NCI-H2171 treated with DMSO at 0.1 percent for 48 hours (cell line): ENCODE measurements around the gene STK40.

ENCODE experiments used
- DNase-seq: peaks from one replicate; lab custom pipeline; 2025; lab: John Stamatoyannopoulos, UW

STK40 gene, protein sequence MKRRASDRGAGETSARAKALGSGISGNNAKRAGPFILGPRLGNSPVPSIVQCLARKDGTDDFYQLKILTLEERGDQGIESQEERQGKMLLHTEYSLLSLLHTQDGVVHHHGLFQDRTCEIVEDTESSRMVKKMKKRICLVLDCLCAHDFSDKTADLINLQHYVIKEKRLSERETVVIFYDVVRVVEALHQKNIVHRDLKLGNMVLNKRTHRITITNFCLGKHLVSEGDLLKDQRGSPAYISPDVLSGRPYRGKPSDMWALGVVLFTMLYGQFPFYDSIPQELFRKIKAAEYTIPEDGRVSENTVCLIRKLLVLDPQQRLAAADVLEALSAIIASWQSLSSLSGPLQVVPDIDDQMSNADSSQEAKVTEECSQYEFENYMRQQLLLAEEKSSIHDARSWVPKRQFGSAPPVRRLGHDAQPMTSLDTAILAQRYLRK

DNA sequence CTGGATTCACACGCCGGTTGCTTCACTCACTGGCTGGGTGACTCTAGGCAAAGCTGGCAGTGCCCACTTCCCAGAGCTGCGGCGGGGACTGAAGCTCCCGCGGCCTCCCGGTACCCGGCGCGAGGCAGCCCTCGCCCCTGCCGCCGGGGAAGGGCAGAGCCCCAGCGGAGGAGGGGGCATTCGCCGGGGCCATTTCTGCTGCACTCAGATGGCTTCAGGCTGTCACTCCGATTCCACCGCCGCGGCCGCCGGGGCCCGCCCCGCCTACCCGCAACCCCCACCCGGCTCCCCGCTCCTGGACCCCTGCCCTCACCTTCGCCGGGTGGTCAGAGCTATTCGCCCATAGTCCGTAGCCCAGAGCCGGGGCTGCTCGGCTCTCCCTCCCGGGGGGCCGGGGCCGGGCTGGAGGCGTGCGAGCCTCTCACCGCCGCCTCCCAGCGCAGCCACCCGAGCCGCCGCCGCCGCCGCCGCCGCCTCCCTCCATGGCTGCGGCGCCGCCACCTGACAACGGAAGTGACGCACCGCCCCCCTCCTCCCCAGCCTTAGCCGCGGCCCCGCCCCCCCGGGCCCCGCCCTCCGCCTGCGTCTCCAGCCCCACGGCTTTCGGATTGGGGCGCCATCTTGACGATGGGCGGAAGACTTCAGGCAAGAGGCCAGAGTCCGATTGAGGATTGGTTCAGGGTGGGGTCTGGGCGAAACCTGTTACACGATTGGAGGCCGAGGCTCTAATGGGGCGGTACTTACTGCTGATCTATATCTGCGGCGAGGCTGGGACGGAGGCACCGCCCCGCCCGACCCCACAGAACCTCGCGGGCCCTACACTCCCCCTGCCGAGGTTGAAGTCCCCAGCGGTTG is at the start of gene STK40:
STK40 (minus strand) TSS at position 515 of the 855 bp plus-strand sequence. CDS start 24,592 bp downstream, outside the sequence.
- DNase-seq, result peak; percentile 99

DNA sequence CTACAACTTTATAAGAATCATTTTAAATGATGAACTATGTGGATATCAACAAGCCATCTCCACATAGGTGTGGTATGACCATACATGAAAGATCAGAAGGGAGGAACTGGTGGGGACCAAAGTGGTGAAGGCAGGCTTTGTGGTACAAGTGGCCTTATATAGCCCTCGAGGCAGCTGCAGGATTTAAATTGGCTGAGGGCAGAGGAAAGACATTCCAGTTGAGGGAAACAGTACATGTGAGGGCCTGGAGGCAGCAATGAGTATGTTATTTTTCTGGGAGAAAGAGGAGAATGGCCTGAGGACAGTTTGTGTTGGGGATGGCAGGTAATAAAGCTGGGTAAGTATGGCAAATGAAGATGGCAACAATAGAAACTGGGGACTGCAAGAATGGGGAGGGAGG is 47.4 kb upstream of the STK40 start:
- no peak for DNase-seq

DNA sequence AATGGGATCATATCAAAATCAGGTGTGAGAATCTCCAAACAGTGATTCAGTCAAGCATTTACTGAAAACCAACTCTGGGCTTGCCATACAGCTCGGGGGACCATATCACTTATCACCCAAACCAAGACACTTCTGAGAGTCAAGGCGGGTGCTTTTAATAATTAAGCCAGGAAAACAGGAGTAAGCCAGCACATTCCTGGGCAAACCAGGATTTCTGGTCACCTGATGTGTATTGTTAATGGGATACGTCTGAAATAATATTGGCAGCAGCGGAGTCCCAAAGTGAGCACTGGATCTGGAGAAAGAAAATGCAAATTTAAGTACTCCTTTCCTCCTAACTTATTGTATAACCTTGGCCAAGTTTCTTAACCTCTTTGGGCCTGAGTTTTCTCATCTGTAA is 46.9 kb upstream of the STK40 start:
- no peak for DNase-seq

DNA sequence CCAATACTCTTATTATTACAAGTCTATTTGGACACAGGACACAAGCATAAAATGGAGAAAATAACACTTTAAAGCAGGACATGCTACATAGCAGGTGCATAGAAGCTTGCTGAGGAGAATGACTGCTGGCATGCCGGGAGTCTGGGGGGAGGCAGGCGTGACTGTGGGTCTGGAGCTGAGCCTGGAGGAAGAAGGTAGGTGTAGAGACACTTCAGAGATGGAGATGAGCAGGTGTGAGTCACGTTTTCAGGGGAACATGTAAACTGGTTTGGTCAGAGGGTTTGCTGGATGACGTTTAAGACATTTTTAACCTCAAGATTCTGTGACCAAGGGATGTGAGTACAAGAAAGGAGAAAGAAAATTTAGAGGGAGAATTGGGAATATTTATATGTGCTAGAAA is 40.1 kb upstream of the STK40 start:
- no peak for DNase-seq

DNA sequence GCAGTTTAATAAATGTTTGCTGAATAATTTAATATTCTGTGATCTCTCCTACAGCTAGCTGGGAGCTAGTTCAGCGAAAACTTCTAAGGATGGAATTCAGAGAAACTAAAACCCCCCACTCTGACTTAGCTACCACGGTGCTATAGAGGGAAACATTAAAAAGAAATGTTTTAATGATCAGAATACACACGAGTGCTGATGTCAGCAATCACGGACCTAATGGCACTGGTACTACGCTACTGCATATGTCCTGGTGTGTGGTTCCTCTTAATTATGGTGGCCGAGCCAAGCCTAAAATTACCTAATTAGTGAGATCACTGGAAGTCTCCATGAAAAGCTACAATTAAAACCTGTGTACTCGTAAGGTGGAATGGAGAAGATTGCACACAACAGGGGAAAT is 35.9 kb upstream of the STK40 start:
- no peak for DNase-seq

DNA sequence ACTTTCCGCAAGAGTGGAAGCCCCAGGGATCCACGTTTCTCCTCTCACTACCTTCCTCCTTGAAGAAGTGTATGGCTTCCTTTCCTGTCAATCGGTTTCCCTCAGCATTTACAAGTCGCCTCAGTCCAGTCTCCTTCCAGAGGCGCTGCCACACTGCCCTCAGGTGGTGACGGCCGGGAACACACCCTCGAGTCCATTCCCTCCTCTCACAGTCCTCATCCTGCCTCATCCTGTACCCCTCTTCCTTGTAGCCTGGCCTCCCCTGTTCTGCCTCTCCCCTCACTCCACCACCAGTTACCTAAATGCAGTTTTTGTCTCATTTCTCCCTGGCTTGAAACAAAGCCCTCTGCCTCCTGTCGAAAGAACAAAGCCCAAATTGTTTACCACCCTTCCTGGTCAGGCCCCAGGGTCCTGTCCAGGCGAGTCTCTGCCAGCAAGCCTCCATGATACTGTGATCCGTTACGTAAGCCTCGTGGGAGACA is 35.2 kb upstream of the STK40 start:
- peak; percentile 76 for DNase-seq

DNA sequence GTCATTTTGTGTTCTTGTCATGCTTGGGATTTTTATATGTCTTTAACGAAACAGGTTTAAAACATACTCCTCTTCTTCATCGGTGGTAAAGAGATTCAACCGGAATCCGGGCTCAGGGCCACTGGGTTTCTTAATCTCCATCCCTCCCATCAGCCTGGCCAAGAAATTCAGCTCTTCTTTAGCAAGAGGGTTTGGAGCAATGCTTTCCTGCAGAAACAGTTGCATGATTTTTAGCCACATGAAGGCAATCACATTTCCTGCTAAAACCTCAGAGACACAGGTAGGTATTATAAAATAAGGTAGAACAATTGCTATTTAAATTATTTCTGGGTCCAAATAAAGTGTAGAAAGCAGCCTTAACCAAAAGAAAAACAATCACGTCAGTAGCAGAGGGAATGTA is 34.7 kb upstream of the STK40 start:
- DNase-seq, result no peak

DNA sequence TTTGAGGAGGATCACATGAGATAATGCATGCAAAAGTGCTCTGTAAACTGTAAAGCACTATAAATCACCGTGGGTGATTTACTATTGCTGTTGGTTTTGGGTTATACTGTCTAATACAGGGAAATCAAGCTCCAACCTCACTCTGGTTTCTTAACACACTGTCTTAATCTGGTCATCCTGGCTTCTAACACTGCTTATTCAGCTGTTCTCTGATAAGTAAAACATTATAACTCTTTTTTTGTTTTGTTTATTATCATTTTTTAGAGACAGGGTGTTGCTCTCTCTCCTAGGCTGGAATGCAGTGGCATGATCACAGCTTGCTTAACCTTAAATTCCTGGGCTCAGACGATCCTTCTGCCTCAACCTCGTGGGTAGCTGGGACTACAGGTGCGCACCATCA is 33.8 kb upstream of the STK40 start:
- DNase-seq, result no peak

DNA sequence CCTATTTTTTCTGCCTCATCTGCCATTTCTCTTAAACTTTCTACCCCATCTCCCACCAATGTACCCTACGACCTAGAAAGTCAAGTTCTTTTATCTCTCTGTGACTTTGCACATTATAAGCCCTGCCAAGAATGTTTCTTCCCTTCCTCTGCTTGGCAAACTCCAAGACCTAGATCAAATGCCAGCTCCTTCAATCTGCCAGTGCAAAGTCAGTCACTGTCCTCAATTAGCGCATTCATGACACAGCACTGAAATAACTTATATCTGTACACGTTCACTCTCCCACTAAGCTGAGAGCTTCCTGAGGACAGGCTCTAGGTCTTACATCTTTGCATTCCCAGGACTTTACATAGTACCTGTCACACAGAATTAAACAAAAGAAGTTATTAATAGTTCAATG is 33.4 kb upstream of the STK40 start:
- no peak for DNase-seq

DNA sequence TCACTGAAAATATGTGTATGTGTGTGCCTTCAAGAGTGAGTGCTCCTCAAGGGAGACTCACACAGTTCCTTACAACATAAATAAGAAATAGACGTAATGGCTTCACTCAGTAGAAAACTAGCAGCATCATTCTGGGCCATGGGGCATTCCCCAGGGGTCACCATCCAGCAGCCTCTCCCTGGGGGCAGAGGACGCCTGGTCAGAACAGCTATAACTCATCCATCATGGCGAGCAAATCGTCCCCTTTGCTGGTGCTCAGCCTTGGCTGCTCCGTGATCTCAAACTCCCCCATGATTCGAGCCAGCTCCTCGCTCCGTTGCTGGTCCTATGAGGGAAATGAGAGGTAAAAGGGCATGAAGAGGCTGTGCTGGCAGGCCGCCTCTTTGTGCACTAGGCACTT is 32.2 kb upstream of the STK40 start:
- DNase-seq, result no peak

DNA sequence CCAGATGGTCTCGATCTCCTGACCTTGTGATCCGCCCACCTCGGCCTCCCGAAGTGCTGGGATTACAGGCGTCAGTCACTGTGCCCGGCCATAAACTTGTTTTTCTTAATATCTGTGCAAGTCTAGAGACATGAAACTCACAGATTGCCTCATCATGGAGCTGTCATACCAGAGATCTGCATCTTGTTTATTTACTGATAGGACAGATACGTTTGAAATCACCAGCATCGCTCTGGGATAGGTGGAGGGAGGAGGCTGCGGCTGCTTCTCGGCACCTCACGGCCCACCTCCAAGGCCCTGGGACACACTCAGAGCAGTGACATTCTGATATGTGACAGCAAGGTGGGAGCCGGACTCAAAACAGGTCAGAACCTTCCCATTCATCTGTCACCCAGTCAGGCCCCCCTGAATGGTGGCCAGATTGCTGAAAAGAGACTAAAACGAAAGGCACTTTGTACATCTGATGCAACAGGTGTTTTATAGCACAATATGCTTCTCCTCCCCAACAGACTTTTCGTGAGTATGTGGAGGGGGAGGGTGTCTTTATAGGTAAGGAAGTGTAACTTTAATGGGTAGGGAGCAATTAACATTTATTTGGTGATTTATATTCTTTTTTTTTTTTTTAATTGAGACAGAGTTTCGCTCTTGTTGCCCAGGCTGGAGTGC is 30.1 kb upstream of the STK40 start:
- DNase-seq, result peak; percentile 4

DNA sequence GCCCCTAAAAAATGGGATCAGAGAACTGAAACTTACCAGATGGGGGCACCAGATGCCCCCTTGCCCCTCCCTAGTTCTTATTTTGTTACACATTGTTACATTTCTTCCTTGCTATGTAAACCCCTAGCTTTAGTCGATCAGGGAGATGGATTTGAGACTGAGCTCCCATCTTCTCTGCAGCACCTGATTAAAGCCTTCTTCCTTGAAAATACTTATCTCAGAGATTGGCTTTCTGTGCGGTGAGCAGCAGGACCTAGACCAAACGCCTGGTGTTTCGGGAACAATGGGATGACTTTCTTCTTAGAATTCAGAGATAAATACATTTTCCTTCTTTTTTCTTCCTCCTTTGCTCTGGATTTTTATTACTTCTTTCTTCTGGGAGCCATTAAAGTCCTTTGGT is 28.7 kb upstream of the STK40 start:
- no peak for DNase-seq

DNA sequence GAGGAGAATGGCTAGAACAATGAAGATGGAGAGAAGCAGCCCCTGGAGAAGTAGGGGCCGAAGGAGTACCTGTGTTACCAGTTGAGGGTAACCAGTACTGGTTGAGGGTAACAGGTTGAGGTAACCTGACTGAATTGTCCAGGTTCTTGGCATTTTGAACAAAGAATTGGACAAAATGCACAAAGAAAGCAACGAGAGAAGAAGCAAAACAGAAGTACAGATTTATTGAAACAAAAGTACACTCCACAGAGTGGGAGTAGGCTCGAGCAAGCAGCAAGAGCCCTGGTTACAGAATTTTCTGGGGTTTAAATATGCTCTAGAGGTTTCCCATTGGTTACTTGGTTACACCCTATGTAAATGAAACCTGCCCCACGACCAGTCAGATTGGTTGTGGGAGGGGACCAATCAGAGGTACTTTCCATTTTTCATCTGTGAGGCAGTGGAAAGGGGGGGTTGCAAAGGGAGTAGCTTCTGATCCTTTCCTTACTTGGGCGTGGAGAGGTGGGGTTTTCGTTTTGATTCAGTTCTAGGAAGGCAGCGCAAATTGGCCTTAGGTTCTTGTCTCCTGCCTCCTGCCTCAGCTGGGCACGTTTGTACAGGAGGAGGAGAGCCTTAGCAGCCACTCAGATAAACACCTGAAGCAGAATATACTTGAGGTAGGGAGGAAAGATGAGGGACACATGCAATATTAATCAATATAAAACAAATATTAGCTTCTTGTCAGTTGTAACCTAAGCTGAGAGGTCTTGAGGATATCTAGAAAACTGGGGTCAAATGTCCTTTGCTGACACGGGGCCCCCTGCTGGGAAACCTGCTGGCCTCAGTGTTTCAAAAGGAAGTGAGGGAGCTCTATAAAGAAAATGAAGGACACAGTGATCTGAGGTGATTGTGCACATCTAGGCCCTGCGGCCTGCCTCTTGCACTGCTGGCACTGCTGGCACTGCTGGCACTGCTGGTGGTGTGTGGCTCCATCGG is 26.2 kb upstream of the STK40 start:
- peak; percentile 53 for DNase-seq

DNA sequence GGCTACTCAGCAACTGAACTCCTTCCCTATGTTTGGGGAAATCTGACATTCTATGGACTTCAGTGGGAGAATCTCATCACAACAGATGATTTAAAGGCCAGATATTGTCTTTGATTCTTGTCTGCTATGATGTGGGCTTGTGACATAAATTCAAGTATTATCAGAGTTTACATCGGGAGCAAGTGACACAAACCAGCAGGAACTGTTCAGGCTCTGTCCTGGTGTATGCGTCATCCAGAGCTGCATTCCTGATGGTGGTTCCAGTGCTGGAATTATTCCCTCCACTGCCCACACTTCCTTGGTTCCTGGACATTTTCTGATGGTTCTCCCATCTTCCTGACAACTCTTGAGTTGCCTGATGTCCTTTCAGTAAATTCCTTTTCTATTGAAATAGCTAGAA is 22.8 kb upstream of the STK40 start:
- DNase-seq, result no peak

DNA sequence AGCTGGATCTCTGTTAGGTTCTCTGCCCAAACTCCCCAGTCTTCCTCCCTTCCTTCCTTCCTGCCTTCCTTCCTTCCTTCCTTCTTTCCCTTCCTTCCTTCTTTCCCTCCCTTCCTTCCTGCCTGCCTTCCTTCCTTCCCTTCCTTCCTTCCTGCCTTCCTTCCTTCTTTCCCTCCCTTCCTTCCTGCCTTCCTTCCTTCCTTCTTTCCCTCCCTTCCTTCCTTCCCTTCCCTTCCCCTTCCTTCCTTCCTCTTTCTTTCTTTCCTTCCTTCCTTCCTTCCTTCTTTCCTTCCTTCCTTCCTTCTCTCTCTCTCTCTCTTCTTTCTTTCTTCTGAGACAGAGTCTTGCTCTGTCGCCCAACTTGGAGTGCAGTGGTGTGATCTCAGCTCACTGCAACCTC is 20.7 kb upstream of the STK40 start:
- DNase-seq, result no peak

DNA sequence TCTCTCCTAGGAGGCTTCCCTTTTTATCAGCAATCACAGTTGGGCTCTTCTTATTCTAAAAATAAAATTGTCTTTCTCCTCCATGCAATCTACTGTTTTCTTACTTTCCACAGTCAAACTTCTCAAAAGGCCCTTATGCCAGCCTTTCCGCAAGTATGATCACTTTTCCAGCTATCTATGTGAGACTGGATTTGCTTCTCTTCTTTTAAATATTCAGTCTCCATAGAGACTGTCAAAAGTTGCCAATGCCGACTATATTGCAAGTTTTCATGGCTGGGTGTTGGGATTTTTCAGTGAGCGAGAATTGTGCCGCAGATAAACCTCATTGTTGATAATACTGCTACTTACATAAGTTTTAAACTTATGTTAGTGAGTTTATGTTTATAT is 16.8 kb upstream of the STK40 start:
- no peak for DNase-seq

DNA sequence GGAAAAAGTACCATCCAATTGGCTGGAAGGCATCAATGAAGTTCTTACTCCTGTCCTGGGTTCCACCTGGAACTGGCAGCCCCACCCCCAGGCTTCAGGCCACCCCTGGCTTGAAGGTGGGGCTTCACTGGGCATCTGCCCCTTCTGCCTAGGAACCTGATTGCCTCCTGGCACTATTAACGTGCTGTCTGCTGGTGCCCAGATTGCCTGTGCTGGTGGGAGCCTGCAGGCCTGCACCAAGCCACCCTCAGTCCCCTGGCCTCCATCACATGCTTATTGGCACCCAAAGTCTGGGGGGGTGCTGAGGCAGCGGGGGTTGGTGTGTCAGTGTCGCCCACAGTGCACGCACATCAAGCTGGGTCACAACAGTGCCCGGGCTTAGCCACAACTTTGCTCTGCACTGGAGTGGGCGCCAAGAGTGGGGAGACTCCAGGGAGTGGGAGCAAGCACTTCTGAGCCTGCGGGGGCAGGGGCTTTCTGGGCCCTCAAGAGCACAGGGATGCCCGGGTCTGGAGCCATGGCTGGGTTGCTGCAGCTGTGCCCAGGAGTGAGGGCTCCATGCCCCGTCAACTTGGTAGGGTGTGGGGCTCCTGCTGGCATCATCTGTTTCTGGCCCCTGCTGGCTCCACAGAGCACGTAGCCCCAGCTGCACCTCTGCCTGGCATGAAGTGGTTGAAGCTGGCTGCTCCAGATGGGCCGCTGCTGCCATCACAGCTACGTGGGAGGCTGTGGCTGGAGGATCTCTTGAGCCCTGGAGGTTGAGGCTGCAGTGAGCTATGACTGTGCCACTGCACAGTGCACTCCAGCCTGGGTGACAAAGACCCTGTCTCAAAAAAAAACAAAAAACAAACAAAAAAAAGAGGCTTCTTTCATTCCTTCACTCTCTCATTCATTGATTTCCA is 16.1 kb upstream of the STK40 start:
- no peak for DNase-seq

DNA sequence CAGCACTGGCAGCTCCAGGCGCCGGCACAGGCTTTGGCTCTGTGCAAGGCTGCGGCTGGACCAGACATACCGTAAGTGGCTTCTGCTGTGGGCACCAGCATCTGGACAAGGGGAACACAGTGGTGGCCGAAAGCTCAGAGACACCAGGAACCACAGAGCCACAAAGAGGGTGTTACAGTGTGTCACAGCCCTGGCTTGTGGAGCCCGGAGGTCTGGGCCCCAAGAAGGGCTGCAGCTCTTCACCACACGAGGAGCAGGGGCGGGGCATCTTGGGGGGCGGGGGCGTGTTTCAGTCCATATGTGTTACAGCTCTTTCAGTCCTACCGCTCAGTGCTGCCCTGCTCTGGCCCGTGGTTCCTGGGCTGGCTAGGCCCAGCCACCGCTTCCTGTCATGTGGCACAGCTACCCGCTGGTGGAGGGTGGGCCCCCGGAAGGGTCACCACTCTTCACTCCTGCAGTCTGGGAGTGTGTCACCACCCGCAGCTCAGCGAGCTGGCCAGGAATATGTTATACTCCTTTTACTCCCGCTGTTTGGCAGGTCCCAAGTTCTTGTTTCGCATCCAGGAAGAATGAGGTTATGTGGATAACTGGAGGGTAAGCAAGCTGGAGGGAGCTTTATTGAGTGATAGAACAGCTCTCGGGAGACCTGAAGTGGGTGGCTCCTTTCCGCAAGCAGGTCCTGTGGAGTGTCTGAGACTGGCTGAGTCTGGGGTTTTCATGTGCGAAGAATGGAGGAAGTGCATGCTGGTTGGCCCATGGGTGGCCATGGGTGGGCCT is 15.3 kb upstream of the STK40 start:
- no peak for DNase-seq

DNA sequence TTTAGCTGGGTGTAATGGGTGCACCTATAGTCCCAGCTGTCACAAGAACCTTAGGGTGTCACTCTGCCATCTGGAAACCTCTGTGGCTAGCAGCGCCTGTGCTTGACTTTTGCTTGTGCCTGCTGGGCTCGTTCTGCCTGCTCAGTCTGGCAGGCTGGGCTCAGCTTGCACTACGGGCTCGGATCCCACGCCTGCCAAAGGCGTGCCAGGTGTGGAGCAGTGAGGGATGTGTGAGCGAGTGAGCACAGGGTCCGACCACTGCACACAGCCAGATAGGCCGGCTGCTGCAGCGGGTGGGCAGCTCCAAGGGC is 14.7 kb upstream of the STK40 start:
- DNase-seq, result peak; percentile 76
